Epidermal melanocyte (primary cell): ENCODE results near the gene UBE2Q2.
"Not testable (repeated sequence)": the region's sequence is repeated elsewhere in the genome, so short reads cannot be mapped to it uniquely, and the experiment has no call there.

Source experiments
- DNase-seq: peaks from one replicate; pipeline ENCODE4 v3.0.0; 2011; ENCODE audit warnings: low spot score; ENCODE audit not compliant: insufficient read length

UBE2Q2 gene

GRCh38 chr15:75823860-75824613 lies 19.2 kb upstream of the UBE2Q2 start:
- no peak for DNase-seq

- no peak for DNase-seq
Observed at GRCh38 chr15:75827691-75828090, 15.6 kb upstream of the UBE2Q2 start.

- no peak for DNase-seq
Observed at GRCh38 chr15:75828429-75828828, 14.8 kb upstream of the UBE2Q2 start.

GRCh38 chr15:75830910-75831805 lies 12.1 kb upstream of the UBE2Q2 start:
- no peak for DNase-seq

GRCh38 chr15:75831806-75832102 lies 11.5 kb upstream of the UBE2Q2 start:
- no peak for DNase-seq

- DNase-seq: no peak
Observed at GRCh38 chr15:75832114-75832513, 11.1 kb upstream of the UBE2Q2 start.

GRCh38 chr15:75834021-75834420 lies 9.2 kb upstream of the UBE2Q2 start:
- no peak for DNase-seq

GRCh38 chr15:75835990-75836958 lies 7.0 kb upstream of the UBE2Q2 start:
- no peak for DNase-seq

- DNase-seq: peak; percentile 72
Observed at GRCh38 chr15:75836959-75837334, 6.3 kb upstream of the UBE2Q2 start.

- peak; percentile 51 for DNase-seq
Observed at GRCh38 chr15:75840659-75841058, 2.6 kb upstream of the UBE2Q2 start.

- DNase-seq: no peak
Observed at GRCh38 chr15:75841626-75842025, 1.6 kb upstream of the UBE2Q2 start.

- DNase-seq: peak; percentile 49
Observed at GRCh38 chr15:75843678-75844581, 683 bp downstream of the UBE2Q2 start.

GRCh38 chr15:75844629-75845335 lies 1.5 kb downstream of the UBE2Q2 start:
- DNase-seq: no peak

GRCh38 chr15:75849167-75849566 lies 5.9 kb downstream of the UBE2Q2 start:
- no peak for DNase-seq

- DNase-seq: no peak
Observed at GRCh38 chr15:75850708-75851107, 7.5 kb downstream of the UBE2Q2 start.

- not testable (repeated sequence) for DNase-seq
Observed at GRCh38 chr15:75851566-75851965, 8.3 kb downstream of the UBE2Q2 start.

- no peak for DNase-seq
Observed at GRCh38 chr15:75857886-75858285, 14.6 kb downstream of the UBE2Q2 start.

GRCh38 chr15:75861750-75862402 lies 18.6 kb downstream of the UBE2Q2 start:
- DNase-seq: no peak

- DNase-seq: no peak
Observed at GRCh38 chr15:75862796-75863195, 19.5 kb downstream of the UBE2Q2 start.
